Erythroblast (primary cell): ENCODE results near the gene ADARB2.

ENCODE experiments used
- GATA1 ChIP-seq: IDR thresholded peaks from 2 replicates; pipeline ENCODE4 v1.6.1; 2011; ENCODE audit warnings: low read depth, mild to moderate bottlenecking, control low read depth, low read length, moderate library complexity
- POLR2A ChIP-seq: IDR thresholded peaks from 2 replicates; pipeline ENCODE4 v1.6.1; 2011; ENCODE audit warnings: mild to moderate bottlenecking, low read length

GRCh38 chr10:1255600-1256431 is 481.5 kb downstream of the ADARB2 start:
- TF ChIP-seq POLR2A (no peak), GATA1 (no peak)
